ENCODE measurements around the gene CGN. TPM values are rescaled to one million over a fixed set of nuclear protein-coding genes. Genes with fewer than 3 reads are reported as not detected.

The CGN gene
- total RNA-seq, 1 donor, result 0.09 TPM

DNA sequence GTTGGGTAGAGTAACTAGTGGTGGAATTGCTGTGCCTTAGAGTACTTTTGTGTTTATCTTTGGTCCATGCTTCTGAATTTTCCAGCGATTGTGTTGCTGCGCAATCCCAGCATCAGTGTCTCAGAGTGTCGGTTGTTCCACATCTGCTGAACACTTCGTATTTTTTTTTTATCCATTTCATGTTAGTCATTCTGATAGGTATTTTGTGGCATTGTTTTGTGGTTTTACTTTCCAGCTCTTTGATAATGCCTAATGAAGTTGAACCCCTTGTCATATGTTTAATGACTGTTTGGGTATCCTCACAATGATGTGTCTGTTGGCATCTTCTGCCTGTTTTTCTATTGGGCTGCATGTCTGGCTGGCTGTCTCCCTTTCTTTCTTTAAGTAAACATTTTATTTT is 42.5 kb downstream of the CGN start:
- peak; percentile 25 for DNase-seq (ENCODE audit: low read depth)
- TF ChIP-seq, protein P1, sequence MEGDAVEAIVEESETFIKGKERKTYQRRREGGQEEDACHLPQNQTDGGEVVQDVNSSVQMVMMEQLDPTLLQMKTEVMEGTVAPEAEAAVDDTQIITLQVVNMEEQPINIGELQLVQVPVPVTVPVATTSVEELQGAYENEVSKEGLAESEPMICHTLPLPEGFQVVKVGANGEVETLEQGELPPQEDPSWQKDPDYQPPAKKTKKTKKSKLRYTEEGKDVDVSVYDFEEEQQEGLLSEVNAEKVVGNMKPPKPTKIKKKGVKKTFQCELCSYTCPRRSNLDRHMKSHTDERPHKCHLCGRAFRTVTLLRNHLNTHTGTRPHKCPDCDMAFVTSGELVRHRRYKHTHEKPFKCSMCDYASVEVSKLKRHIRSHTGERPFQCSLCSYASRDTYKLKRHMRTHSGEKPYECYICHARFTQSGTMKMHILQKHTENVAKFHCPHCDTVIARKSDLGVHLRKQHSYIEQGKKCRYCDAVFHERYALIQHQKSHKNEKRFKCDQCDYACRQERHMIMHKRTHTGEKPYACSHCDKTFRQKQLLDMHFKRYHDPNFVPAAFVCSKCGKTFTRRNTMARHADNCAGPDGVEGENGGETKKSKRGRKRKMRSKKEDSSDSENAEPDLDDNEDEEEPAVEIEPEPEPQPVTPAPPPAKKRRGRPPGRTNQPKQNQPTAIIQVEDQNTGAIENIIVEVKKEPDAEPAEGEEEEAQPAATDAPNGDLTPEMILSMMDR (IDR thresholded peaks at IDR 0.05; ENCODE audit: insufficient read depth, low read length), result no peak
- no peak overlapping the region for H3K4me3 ChIP-seq (ENCODE audit: low read depth, low read length)

DNA sequence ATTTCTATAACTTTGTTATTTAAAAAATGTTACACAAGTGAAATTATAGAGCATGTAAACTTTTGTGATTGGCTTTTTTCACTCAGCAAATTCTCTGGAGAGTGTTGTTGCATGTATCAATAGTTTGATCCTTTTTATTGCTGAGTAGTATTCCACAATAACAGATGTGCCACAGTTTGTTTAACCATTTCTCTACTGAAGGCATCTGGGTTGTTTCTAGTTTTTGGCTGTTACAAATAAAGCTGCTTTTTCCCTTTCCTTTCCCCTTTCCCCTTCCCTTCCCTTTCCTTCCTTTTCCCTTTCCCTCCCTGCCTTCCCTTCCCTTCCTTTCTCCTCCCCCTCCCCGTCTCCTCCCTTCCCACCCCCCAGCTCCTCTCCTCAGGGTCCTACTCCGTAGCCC is 44.9 kb downstream of the CGN start:
- TF ChIP-seq, protein P1 (IDR thresholded peaks at IDR 0.05; ENCODE audit: insufficient read depth, low read length), result no peak
- no peak for DNase-seq (ENCODE audit: low read depth)
- no peak overlapping the region for H3K4me3 ChIP-seq (ENCODE audit: low read depth, low read length)

DNA sequence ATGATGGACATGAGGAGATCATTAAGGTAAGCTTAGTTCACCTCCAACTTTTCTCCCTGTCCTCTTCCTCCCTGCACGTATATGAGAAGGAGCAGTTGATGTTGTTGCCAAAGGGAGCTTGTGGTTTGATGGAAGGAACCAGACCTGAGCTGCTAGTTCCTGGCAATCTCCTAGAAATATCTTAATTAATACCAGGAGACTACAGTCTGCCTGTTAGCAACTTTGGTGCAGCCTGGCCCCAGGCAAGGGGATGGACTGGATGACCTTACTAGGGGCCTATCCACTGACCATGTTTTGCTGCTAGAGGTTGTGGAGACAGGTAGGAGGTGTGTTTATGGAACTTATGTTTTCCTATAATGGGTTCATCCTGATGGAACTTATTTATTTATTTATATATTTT is 51.5 kb downstream of the CGN start:
- DNase-seq (ENCODE audit: low read depth), result no peak
- H3K4me3 ChIP-seq (ENCODE audit: low read depth, low read length), result no peak overlapping the region
- TF ChIP-seq, protein P1 (IDR thresholded peaks at IDR 0.05; ENCODE audit: insufficient read depth, low read length), result no peak

DNA sequence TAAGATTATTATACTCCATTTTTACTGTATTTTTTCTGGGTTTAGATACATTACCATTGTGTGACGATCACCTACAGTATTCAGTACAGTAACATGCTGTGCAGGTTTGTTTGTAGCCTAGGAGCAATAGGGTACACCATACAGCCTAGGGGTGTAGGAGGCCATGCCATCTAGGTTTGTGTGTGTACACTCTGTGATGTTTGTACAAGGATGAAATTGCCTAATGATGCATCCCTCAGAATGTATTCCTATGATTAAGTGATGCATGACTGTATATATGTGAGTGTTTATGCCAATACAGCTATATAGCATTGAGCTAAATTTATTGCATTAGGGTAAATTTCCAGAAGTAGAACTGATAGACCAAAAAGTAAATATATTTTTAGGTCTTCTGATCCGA is 52.2 kb downstream of the CGN start:
- DNase-seq (ENCODE audit: low read depth), result no peak
- TF ChIP-seq, protein P1 (IDR thresholded peaks at IDR 0.05; ENCODE audit: insufficient read depth, low read length), result no peak

DNA sequence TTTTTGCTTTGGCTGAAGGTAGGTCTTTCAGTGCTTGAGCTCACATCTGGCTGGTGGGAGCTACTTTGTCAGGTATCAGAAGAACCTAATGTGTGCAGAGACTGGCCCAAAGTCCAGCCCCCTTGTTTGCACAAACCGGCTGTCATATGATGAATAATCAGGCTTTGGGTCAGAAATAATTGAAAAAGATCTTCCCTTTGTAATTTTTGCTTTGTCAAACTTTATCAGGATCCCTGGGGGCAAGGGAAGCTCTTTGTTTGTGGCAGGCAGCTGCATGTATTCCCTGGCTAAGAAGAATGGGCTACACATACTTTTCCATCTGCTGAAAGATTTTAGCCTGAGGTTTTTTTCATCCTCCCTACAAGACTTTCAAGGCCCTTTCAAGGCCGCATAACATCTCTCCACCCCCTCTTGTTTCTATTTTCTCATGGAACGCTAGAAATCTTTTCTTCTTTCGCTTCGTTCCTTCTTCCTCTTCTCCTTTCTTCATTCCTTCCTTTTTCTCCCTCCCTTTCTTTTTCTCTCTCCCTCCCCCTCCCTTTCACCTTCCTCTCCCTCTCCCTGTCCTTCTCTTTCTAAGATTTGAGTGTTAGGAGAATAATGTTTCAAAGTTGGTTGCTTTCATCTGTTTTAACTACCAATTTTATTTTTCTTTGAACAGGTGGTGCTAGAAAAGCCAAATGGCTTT is 54.5 kb downstream of the CGN start:
- DNase-seq (ENCODE audit: low read depth), result no peak
- TF ChIP-seq, protein P1 (IDR thresholded peaks at IDR 0.05; ENCODE audit: insufficient read depth, low read length), result no peak
- H3K4me3 ChIP-seq (ENCODE audit: low read depth, low read length), result no peak overlapping the region

More for the DNA sequence above, 52.2 kb downstream of the CGN start:
- H3K4me3 ChIP-seq (ENCODE audit: low read depth, low read length), result no peak overlapping the region

DNA sequence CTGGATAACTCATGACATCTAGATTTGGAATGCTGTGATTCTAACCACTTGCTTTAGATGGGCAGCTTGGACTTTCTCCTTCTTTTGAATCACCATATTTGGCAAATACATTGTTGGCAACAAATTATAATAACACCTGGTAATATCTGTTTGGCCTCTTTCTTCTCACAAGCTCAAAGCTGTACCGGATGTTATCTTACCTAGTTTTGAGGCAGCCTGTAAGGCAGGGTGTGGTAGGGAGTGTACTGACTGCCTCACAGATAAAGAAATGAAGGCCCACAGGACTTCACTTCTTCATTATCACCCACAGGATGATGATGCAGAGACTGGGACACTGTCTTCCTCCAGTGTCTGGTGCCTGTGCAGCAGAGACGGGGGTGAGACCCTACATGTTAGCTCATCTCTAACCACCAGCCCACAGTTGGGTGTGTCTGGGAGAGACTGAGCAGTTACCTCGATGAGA is 57.5 kb downstream of the CGN start:
- no peak overlapping the region for H3K4me3 ChIP-seq (ENCODE audit: low read depth, low read length)
- no peak for DNase-seq (ENCODE audit: low read depth)
- TF ChIP-seq, protein P1 (IDR thresholded peaks at IDR 0.05; ENCODE audit: insufficient read depth, low read length), result no peak

DNA sequence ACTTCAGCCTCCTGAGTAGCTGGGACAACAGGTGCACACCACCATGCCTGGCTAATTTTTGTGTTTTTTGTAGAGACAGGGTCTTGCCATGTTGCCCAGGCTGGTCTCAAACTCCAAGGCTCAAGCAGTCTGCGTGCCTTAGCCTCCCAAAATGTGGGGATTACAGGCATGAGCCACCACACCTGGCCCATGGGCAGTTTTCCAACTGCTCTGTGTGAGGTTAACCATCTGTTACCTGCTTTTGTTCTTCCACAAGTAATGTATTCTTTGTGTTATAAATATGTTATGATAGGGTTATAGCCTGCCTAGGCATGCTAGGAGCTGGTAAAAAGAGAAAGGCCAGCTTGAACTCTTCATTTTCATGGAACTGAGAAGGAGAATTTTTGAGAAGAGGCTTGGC is 59.6 kb downstream of the CGN start:
- TF ChIP-seq, protein P1 (IDR thresholded peaks at IDR 0.05; ENCODE audit: insufficient read depth, low read length), result no peak
- no peak for DNase-seq (ENCODE audit: low read depth)
- H3K4me3 ChIP-seq (ENCODE audit: low read depth, low read length), result no peak overlapping the region

Data from fibroblast of the aortic adventitia (primary cell).